Parathyroid adenoma (tissue), 2 donors: ENCODE data around the gene HRH3.
A peak's percentile ranks its signal among the peaks of the same experiment; 100 is the strongest.

Source experiments
- H2AFZ ChIP-seq: fragments of 300-600 bp; sonication (generic); one replicate; pipeline ENCODE4 v1.7.0; 2017; ENCODE audit warnings: antibody characterized with exemption, mild to moderate bottlenecking
- H3K27ac ChIP-seq: fragments of 300-600 bp; sonication (generic); one replicate; pipeline ENCODE4 v1.7.0; 2017
- H3K27me3 ChIP-seq: fragments of 300-600 bp; sonication (generic); one replicate; pipeline ENCODE4 v1.7.0; 2017; ENCODE audit warnings: low read length; ENCODE audit not compliant: control insufficient read depth, insufficient read depth
- H3K36me3 ChIP-seq: fragments of 300-600 bp; sonication (generic); one replicate; pipeline ENCODE4 v1.7.0; 2017; ENCODE audit warnings: low read length; ENCODE audit not compliant: control insufficient read depth, insufficient read depth
- H3K4me1 ChIP-seq: fragments of 300-600 bp; sonication (generic); one replicate; pipeline ENCODE4 v1.7.0; 2017; ENCODE audit warnings: control low read depth
- H3K4me2 ChIP-seq: fragments of 300-600 bp; sonication (generic); one replicate; pipeline ENCODE4 v1.7.0; 2017; ENCODE audit warnings: low read length
- H3K4me3 ChIP-seq: fragments of 300-600 bp; sonication (generic); one replicate; pipeline ENCODE4 v1.7.0; 2017; ENCODE audit warnings: low read depth, low read length
- H3K79me2 ChIP-seq: fragments of 300-600 bp; sonication (generic); one replicate; pipeline ENCODE4 v1.7.0; 2017; ENCODE audit warnings: control low read depth
- H3K9ac ChIP-seq: fragments of 300-600 bp; sonication (generic); one replicate; pipeline ENCODE4 v1.7.0; 2017; ENCODE audit warnings: mild to moderate bottlenecking
- H3K9me3 ChIP-seq: fragments of 300-600 bp; sonication (generic); one replicate; pipeline ENCODE4 v1.7.0; 2017; ENCODE audit warnings: low read length; ENCODE audit not compliant: control insufficient read depth
- CTCF ChIP-seq: fragments of 300-600 bp; sonication (generic); IDR thresholded peaks from one replicate; pipeline ENCODE4 v1.7.0; 2017; ENCODE audit warnings: antibody characterized with exemption, mild to moderate bottlenecking
- donor health status: primary hyperparathyroidism.

HRH3 gene

GRCh38 chr20:62245911-62246280 lies 25.8 kb upstream of the HRH3 start:
- no peak overlapping the region for H3K9ac ChIP-seq
- H3K27ac ChIP-seq = no peak overlapping the region
- H3K4me1 ChIP-seq = peaks cover 23% of the 10 kb centered on the region

GRCh38 chr20:62244644-62245108 lies 24.6 kb upstream of the HRH3 start:
- H3K36me3 ChIP-seq = no peaks in the 10 kb centered on the region
- TF ChIP-seq CTCF = no peak
- H3K27ac ChIP-seq = peak overlapping the region; percentile 67

More at GRCh38 chr20:62245911-62246280, 25.8 kb upstream of the HRH3 start:
- H3K4me2 ChIP-seq = no peak overlapping the region
- no peak overlapping the region for H3K4me3 ChIP-seq
- H3K79me2 ChIP-seq = peaks cover 74% of the 10 kb centered on the region
- no peaks in the 10 kb centered on the region for H3K9me3 ChIP-seq
- H3K27me3 ChIP-seq = no peaks in the 10 kb centered on the region
- H2AFZ ChIP-seq = no peak overlapping the region
- H3K36me3 ChIP-seq = no peaks in the 10 kb centered on the region
- no peak for TF ChIP-seq CTCF

GRCh38 chr20:62243906-62244515 lies 23.9 kb upstream of the HRH3 start:
- TF ChIP-seq CTCF = no peak
- H3K27ac ChIP-seq = peak overlapping the region; percentile 67
- H3K4me3 ChIP-seq = no peak overlapping the region
- no peaks in the 10 kb centered on the region for H3K36me3 ChIP-seq
- H2AFZ ChIP-seq = no peak overlapping the region
- no peaks in the 10 kb centered on the region for H3K9me3 ChIP-seq
- H3K4me2 ChIP-seq = no peak overlapping the region
- H3K27me3 ChIP-seq = no peaks in the 10 kb centered on the region
- H3K79me2 ChIP-seq = peaks cover 80% of the 10 kb centered on the region
- H3K4me1 ChIP-seq = peaks cover 25% of the 10 kb centered on the region
- H3K9ac ChIP-seq = no peak overlapping the region

More at GRCh38 chr20:62244644-62245108, 24.6 kb upstream of the HRH3 start:
- Histone ChIP-seq H2AFZ (no peak overlapping the region), H3K9me3 (no peaks in the 10 kb centered on the region), H3K27me3 (no peaks in the 10 kb centered on the region), H3K9ac (no peak overlapping the region), H3K4me1 (peaks cover 23% of the 10 kb centered on the region), H3K4me2 (no peak overlapping the region), H3K4me3 (no peak overlapping the region), H3K79me2 (peaks cover 76% of the 10 kb centered on the region)

GRCh38 chr20:62243106-62243505 lies 23.0 kb upstream of the HRH3 start:
- Histone ChIP-seq H3K4me3 (no peak overlapping the region), H3K36me3 (no peaks in the 10 kb centered on the region)

More at GRCh38 chr20:62243106-62243505, 23.0 kb upstream of the HRH3 start:
- H2AFZ ChIP-seq = no peak overlapping the region
- H3K4me2 ChIP-seq = no peak overlapping the region
- no peaks in the 10 kb centered on the region for H3K27me3 ChIP-seq
- H3K4me1 ChIP-seq = peaks cover 25% of the 10 kb centered on the region
- no peak for TF ChIP-seq CTCF
- no peaks in the 10 kb centered on the region for H3K9me3 ChIP-seq
- no peak overlapping the region for H3K9ac ChIP-seq
- H3K27ac ChIP-seq = no peak overlapping the region
- peaks cover 76% of the 10 kb centered on the region for H3K79me2 ChIP-seq
